ENCODE results near the gene FAF1. TPM values are rescaled to one million over a fixed set of nuclear protein-coding genes. Genes with fewer than 3 reads are reported as not detected.

Gene FAF1
- total and polyA plus RNA-seq, 2 of the 8 experiments (the other 6 are each of a cell fraction or from before 2014, with no cell fraction given): 10.8 to 65.9 TPM

GRCh38 chr1:50894340-50894739 lies 65.7 kb downstream of the FAF1 start (continued):
- no peak for TF ChIP-seq CHD1 (IDR thresholded peaks at IDR 0.05; ENCODE audit: low read depth, low read length)
- TF ChIP-seq RFX5 (IDR thresholded peaks at IDR 0.05; ENCODE audit: borderline replicate concordance, low read depth, low read length): no peak
- TF ChIP-seq TEAD4 (IDR thresholded peaks at IDR 0.05; ENCODE audit: low read depth, low read length): no peak
- TF ChIP-seq CHD2 (IDR thresholded peaks at IDR 0.05; ENCODE audit: low read length): no peak

Data from H1 (cell line).